Measurements from ENCODE around the gene HOXA9. TPM values are rescaled to one million over a fixed set of nuclear protein-coding genes. Genes with fewer than 3 reads are reported as not detected.

The HOXA9 gene
- total RNA-seq, 1 experiment from 2014 or later: 1.8 TPM

DNA sequence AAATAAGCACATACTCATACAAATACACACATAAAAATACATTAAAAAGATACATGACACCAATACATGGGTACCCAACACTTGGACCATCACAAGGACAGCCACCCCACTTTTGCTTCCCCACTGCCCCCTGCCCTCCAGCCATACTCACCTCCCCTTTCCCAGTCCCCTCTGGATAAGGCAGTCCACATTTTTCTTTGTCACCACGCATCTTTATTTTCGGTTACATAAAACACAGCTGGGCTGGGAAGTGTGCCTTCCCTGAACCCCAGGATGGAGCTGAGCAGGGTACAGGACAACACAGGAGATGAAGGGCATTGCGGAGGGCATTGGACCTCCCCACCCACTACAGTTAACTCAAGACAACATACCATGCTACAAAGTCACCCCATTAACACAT lies 11.8 kb downstream of the HOXA9 start:
- no peak for DNase-seq (ENCODE audit: low read depth)

DNA sequence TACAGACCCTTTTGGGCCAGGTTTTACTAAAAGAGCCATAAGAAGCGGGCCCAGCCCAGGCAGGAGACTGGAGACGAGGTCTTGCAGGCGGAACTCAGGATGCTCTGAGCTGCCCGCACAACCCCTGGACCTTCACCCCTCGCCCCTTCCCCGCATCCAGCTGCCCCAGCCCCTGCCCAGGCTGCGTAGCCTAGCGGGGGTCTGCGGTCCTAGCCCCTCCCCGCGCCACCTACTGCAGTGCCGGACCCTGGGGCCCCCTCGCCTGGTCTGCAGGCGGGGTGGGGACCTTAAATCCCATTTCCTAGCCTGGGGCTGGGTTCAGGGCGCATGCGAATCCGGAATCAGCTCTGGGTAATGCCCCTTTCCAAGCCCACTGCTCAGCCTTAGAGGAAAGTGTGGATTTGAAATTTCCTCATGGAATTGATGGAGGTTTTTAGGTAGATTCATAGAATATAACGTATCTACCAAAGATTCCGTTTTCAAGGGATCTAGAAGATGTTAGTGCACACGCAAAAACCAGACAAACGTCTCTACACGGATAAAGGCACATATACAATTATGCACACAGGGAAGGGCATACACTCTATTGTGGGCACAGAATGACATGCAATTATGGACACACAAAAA lies 12.4 kb downstream of the HOXA9 start:
- no peak for DNase-seq (ENCODE audit: low read depth)

DNA sequence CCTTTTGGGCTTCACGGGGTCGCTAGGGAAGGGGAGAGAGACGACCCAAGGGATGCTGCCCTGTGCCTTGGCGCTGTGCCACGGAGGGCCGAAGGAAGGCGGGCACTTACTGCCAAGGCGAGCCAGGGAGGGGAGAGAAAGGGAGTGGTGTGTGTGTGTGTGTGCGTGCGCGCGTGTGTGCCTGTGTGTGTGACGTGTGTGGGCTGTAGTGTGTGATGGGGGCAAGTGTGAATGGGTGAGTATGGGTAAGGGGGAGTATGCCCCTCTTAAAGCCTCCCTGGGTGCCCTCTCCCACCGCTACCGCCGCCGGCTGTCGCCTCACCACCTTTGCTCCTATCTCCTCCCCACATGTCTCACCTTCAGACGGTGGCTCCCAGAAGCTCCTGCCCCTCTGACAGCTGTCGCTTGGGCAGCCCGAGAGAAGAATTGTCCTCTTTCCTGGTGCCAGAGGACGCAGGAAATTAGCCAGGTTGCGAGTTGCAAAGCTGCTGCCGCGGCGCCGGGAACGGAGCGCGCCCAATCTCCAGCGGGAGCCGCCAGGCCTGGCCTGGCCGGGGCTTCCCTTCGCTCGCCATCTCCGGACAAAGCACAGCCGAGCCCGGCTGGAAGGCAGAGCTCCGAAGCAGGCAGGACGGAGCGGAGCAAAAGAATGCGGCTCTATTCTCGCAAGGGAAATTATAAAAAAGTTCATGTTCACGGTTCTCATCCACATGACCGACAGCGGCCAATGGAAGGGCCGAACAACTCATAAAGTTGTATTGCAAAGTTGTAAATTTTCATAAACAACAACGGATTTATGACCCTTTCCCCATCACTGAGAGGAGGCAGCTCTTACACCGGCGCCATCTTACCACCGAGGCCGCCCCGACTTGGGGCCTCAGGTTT lies 13.2 kb downstream of the HOXA9 start, which contains the start of gene HOXA3:
Gene HOXA3, minus strand, starts transcription at position 653 of the 885 bp plus-strand sequence. CDS start 41,943 bp downstream, outside the sequence.
- no peak for DNase-seq (ENCODE audit: low read depth)

DNA sequence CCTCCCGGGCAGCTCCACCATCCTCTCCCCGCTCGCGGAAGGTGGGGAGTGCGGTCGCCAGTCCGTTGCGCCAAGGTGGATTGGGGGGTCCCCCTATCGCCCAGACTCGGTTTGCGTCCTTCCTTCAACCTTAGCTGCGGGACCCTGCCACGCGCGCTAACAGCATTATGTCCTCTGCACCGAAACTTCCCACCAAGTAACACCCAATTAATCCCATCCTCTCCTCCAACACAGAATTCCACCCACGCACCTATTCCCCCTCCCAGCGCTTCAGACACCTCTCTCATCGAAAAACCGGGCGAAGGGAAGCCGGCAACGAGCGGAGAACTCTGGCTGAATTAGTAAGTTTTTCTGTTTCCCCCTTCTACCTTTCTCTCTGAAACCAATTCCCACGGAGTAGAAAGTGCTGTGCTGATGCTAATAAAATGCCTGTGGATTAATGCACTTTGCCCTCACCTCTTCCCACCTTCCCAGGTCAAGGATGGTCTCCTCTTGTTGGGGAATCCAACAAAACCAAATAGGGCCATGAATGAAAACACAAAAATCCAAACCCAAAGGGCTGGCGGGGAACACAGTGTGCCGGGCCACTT lies 13.9 kb downstream of the HOXA9 start:
- DNase-seq (ENCODE audit: low read depth): no peak

DNA sequence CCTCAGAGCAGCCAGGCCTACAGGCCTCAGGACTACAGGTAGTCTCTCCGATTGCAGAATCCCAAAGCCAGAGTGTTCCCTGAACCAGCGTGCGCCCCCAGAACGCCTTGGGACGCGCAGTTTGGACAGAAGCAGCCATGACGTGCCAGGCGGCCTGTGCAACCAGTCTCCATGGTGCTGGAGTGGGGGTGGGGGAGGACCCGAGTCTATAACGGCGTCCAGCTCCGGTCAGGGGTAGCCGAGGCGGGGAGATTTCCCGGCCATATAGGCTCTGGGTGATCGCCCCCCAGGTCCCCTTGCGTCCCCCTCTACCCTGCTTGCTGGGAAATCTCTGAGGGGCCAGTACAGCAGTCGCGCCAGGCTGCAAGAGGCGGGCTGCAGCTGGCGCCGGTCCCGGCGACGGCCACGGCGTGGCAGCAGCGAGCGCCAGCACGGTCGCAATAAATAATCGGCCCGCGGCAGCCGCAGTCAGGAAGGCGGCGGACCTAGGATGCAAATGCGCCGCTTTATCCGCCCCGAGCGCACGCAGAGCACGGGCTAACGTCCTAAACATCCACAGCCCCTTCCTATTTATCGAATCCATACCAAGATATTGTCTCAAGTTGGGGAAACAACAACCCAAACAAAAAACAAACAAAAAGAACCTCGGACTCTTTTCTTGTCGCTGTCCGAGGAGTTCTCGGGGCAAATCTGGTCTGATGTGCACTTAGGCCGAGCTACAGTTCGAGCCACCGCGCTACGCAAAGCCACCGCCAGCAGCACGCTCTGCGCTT lies 14.6 kb downstream of the HOXA9 start:
- DNase-seq (ENCODE audit: low read depth): peak; percentile 96

DNA sequence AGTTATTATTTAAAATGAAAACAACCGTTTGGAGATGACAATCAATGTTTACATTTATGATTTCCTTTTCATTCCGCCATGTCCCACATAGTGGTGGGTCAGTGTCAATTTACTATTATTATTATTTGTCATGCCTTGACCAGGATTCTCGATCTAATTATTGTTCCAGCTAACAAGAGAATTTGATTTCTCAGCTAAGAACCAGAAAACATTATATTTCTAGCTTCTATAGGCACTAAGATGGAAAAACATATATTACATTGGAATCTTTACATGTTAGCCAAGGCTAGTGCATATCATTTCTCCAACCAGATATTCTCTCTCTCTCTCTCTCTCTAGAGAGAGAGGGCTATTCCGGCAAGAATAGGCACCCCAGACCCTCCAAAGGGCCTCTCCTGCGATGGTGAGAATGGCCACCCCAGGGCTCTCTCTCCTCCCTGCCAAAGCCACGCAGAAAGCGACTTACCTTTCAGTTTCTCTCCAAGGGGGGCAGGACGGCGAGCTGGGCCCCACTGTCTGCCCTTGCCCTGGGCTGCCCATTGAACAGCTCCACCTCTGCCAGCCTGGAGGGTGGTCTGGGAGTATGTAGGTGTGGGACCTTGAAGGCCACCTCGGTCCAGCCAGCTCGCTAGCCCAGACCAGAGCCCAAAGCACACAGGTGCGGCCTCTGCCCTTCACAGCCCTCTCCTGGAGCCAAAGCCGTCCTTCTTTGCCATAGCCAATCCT lies 15.3 kb downstream of the HOXA9 start:
- peak; percentile 57 for DNase-seq (ENCODE audit: low read depth)

DNA sequence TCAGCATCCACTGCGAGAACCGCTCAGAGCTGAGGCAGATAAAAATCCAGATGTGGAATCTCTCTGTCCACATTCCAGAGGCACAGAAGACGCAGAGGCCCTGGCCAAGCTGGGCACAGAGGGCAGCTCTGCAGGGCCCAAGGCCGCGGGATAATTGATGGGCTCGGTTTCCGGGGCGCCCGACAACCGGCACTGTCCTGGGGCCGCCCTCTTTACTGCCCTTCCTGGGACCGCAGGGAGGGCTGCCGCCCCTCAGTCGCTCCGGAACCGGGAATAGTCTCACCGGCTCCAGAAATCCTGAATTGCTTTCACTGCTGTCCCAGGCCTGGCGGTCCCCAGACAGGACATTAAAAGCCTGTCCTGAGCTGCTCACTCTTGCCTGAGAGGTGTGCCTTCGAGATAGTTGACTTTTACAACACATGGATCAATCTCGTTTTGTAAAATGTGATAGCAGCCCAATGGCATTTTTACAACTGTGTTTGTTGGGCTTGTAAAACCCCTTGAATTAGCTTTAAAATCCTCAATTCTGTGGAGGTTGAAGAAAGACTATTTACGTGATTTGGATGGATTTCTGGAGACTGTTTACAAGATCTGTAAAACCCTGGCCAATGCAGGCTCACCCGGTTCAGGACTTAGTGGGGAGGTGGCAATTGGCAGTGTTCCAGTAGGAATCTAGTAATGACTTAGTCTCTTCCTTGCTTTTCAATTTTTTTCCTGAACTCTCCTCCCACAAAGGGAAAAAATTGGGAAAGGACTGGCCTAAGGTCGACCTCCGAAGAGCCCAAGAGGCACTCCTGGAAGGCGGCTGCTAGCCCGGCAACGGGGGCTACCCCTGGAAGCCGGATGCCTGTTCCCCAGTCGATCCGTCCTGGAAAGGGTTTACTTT lies 16.3 kb downstream of the HOXA9 start:
- DNase-seq (ENCODE audit: low read depth): no peak

DNA sequence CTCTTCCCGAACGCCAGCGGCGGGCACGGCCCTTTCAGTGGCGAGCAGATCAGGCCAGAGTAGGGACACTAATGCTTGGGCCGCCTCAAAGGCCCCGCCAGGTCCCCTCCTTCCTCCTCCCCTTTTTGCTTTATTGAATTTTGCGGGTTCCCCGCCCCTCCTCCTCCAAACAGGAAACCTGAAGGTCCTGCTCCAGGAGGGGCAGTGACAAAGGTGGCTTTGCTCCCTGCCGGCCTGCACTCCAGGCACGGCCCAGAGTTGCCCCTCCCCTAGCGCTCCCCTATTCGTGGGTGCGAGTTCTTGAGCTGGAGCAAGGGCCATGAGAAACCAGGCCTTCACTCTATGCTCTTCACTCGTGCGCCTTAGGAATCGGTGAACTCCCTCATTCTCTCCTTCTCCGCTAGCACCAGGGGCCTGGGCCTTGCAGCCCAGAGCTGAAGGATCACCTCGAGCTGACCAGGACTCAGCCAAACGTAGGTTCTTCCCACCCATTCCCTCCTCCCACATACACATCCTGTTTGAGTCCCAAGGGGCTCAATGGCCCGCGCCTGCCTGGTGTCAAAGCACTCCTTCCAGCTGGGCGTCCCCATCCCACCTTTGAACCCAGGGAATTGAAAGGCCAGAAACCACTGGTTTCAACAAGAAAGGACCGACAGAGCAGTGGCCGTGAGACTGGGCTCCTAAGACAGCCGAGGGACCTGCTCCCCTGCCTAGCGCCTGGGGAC lies 17.1 kb downstream of the HOXA9 start:
- no peak for DNase-seq (ENCODE audit: low read depth)

DNA sequence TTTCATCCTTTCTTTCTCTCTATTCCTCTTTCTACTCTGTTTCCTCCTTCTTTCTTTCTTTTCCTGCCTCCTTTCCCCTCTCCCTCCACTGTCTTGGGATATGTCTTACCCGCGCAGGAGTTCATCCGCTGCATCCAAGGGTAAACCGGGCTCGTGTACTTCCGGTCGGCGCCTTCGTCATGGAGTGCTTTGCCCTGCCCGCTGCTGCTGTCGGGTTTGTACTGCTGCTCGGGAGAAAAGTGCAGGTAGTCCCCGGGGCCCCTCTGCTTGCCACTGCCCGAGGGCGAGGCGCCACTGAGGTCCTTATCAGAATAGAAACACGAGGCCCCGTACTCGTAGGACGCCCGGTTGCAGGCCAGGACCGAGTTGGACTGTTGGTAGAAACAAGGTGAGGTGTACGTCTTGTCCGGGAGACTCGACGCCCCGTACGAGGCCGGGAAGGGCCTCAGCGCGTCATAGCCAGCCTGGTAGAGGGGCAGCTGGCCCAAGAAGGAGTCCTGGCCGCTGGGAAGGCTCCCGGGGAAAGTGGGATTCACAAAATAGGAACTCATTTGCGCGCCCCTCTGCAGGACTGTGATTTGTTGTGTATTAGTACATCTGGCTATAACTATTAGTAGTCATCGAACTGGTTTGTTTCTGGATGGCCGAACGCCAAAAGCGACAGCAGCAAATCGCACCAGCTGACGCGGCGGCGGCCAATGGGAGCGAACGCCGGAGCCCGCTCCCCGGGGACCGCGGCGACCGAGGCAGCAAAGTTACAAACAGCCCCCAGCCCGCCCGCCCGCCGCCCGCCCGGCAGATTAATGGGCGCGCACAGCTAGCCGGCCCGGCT lies 17.9 kb downstream of the HOXA9 start, which contains the start of gene HOXA6:
Gene HOXA6, minus strand, starts transcription at position 576 of the 832 bp plus-strand sequence. Its CDS starts 25 bp downstream, at position 551.
- DNase-seq (ENCODE audit: low read depth): no peak

DNA sequence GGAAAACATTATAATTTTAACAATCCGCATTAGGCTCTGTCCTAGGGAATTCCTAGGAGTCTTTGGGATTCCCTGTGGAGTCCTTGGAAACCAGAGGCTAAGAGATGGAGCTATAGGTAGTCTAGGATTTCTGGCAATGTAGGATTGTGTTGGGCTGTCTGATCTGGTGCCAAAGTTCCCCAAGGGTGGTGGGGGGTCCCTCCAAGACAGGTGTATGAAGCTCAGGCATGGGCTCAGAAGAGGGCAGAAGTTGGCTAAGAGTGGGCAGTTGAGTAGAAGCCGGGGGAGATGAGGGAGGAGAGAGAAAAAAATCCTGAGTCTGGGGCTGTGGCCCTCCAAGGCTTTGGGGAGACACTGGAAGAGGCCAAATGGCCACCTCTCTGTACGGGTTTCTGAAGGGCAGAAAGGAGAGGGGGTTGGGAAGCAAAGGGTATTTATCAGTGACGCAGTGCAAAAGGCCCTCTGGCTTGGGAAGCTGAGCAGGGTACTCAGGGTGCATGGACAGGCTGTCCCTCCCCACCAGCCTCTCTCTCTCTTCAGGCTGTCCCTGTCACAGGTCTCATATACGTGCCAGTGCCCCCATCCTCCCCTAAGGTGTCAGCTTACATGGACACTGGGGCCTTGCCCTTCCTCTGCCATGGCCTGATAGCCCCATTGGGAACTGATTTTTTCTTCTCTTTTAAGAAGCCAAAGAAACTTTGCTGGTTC lies 18.7 kb downstream of the HOXA9 start:
- DNase-seq (ENCODE audit: low read depth): no peak

DNA sequence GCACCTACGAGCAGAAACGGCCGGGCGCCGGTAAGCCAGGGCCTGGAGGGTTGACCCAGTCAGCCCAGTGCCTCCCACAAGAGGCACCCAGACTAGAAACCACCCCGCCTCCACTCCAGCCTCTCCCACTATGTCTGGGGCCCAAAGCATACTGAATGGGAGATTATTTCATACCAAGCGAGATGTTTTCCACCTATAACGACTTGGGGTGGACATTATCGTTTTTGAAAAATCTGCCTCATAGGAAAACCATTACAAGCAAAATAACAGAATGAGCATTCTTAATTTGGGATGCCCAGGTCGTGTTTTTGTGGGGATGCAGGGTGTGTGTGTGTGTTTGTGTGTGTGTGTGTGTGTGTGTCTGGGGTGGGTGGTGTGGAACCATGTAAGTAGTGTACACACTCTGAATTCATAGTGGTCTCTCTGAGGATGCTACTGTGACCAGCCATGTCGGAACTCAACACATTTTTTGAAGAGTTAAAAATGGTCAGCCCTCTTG lies 19.4 kb downstream of the HOXA9 start:
- DNase-seq (ENCODE audit: low read depth): no peak

DNA sequence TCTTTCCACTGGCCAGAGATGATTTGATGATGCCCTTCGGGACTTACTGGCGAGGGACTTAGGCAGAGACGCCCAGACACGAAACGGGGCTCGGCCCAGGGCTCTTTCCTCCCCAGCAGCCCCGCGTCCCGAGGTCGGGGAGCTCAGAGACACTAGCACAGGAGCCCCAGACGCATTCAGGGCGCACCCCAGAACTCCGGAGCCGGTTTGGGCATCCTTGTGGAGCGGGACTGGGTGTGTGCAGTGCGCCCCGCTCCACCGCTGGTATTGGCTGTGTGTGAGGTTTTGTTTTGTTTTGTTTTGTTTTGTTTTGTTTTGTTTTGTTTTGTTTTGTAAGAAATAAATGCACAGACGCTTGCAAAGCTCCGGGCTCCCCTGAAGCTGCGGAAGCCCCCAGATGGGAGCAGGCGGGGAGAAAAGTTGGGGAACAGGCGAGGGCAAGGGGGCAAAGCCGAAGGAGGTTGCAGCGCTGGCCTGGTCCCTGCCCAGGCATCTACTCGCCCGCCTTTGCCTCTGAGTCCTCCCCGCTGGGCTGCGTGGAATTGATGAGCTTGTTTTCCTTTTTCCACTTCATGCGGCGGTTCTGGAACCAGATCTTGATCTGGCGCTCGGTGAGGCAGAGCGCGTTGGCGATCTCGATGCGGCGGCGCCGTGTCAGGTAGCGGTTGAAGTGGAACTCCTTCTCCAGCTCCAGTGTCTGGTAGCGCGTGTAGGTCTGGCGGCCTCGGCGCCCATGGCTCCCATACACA lies 20.0 kb downstream of the HOXA9 start:
- no peak for DNase-seq (ENCODE audit: low read depth)

DNA sequence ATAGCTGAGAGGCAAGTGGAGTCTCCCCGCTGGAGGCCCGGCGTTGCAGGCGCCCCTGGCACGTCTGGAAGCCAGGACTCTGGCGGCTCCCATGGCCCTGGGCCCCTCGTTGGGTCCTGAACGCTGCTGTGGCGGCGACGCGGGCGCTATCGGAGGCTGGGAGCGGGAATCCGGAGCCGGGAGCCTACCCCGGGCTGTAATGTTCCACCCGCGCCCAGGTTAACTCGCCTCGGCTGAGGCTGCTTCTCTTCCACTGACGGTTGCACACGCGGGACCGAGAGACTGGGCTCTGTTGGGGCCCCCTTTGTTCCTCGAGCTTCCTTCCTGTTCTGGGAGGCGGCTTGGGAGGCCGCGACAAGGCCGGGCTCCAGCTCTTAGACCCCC lies 20.6 kb downstream of the HOXA9 start:
- DNase-seq (ENCODE audit: low read depth): no peak

DNA sequence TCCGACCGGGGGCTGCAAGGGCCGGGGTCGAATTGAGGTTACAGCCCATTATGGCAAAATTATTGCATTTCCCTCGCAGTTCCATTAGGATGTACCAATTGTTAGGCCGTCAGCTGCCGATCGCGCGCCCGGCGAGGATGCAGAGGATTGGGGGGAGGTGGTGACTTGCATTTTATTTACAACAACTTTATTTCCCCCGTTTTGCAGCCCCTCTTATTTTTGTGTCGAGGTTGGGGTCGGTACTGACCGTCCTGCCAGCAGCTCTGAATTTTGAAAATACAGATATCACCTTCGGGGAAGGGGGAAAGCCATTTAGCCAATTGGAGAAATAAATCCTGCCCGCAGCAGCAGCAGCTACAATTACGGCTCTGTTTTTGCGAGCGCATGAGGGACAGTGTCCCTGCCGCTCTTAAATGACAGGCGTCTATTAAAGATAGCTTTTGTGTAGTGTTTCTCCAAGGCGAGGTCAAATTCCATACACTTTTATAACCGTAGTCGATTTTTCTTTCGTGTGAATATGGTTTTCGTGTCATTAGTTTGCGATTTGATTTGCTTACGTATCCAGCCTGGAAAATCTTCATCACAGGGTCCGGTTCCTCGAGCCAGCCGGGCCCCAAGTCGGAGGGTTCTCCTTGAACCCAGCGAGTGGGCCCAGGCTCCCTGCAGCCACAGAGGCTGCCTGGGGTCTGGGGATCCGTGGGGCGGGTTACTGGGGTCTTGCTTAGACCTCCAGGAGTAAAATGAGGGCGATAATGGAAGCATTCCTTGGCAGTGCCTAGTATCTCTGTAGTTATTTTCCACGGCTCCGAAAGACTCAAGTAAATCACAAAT lies 21.2 kb downstream of the HOXA9 start:
- no peak for DNase-seq (ENCODE audit: low read depth)

DNA sequence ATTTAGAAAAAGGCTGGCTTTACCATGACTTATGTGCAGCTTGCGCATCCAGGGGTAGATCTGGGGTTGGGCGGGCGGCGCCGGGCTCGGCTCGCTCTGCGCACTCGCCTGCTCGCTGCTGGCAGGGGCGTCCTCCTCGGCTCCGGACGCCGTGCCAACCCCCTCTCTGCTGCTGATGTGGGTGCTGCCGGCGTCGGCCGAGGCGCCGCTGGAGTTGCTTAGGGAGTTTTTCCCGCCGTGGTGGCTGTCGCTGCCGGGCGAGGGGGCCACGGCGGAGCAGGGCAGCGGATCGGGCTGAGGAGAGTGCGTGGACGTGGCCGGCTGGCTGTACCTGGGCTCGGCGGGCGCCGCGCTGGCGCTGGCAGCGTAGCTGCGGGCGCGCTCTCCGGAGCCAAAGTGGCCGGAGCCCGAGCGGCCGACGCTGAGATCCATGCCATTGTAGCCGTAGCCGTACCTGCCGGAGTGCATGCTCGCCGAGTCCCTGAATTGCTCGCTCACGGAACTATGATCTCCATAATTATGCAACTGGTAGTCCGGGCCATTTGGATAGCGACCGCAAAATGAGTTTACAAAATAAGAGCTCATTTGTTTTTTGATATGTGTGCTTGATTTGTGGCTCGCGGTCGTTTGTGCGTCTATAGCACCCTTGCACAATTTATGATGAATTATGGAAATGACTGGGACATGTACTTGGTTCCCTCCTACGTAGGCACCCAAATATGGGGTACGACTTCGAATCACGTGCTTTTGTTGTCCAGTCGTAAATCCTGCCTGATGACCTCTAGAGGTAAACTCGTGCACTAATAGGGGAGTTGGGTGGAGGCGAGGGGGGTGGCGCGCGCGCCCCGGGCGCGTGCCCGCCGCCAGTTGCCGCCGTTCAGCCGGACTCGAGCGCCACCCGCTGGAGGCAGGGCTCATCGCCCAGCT lies 22.1 kb downstream of the HOXA9 start, which contains the start of gene HOXA5:
Gene HOXA5, minus strand, starts transcription at position 659 of the 927 bp plus-strand sequence. Its CDS starts 74 bp downstream, at position 585.
- DNase-seq (ENCODE audit: low read depth): peak; percentile 97
